HL-60 (cell line): ENCODE data around the gene MYO16.

Experiments
- DNase-seq, 2 experiments: peaks; one replicate each; pipeline ENCODE4 v3.0.0-alpha.2; 2010 to 2020; ENCODE audit warnings: low read depth in 1 of 2, low spot score in 1 of 2
- H3K27ac ChIP-seq: fragments of 250-450 bp; sonication (Bioruptor Pico); replicated peaks from 2 replicates; pipeline ENCODE4 v1.5.1; 2020; ENCODE audit warnings: mild to moderate bottlenecking, moderate library complexity
- H3K27me3 ChIP-seq: fragments of 250-450 bp; sonication (Bioruptor Pico); 2 replicates; pipeline ENCODE4 v1.5.1; 2021; ENCODE audit warnings: mild to moderate bottlenecking, moderate library complexity; ENCODE audit not compliant: insufficient read depth, poor library complexity, severe bottlenecking
- H3K4me3 ChIP-seq: replicated peaks from 2 replicates; pipeline ENCODE4 v1.5.1; 2011; ENCODE audit warnings: mild to moderate bottlenecking, control low read depth, low read length; ENCODE audit not compliant: insufficient read depth
- GABPA ChIP-seq: IDR thresholded peaks from 2 replicates; pipeline ENCODE4 v1.6.1; 2012; ENCODE audit warnings: low read depth
- POLR2AphosphoS5 ChIP-seq: IDR thresholded peaks from 2 replicates; pipeline ENCODE4 v1.6.1; 2012; ENCODE audit warnings: low read depth
- REST ChIP-seq: IDR thresholded peaks from 2 replicates; pipeline ENCODE4 v1.6.1; 2012; ENCODE audit warnings: low read depth; ENCODE audit not compliant: insufficient replicate concordance
- SPI1 ChIP-seq: IDR thresholded peaks from 2 replicates; pipeline ENCODE4 v1.6.1; 2012; ENCODE audit warnings: low read depth, mild to moderate bottlenecking, borderline replicate concordance
- TF ChIP-seq, protein P1 (sequence below): IDR thresholded peaks from one replicate; pipeline ENCODE4 v1.5.1; 2011; ENCODE audit warnings: low read length, control low read depth, inconsistent platforms; ENCODE audit not compliant: insufficient read depth

Gene MYO16

GRCh38 chr13:109231888-109232287 lies 602.5 kb downstream of the MYO16 start:
- no peak for DNase-seq
- Histone ChIP-seq H3K27me3 (no peaks in the 10 kb centered on the region), H3K4me3 (no peak overlapping the region), H3K27ac (no peak overlapping the region)
- no peak for TF ChIP-seq GABPA
- no peak for TF ChIP-seq REST
- TF ChIP-seq POLR2AphosphoS5, result no peak
- TF ChIP-seq, protein P1, sequence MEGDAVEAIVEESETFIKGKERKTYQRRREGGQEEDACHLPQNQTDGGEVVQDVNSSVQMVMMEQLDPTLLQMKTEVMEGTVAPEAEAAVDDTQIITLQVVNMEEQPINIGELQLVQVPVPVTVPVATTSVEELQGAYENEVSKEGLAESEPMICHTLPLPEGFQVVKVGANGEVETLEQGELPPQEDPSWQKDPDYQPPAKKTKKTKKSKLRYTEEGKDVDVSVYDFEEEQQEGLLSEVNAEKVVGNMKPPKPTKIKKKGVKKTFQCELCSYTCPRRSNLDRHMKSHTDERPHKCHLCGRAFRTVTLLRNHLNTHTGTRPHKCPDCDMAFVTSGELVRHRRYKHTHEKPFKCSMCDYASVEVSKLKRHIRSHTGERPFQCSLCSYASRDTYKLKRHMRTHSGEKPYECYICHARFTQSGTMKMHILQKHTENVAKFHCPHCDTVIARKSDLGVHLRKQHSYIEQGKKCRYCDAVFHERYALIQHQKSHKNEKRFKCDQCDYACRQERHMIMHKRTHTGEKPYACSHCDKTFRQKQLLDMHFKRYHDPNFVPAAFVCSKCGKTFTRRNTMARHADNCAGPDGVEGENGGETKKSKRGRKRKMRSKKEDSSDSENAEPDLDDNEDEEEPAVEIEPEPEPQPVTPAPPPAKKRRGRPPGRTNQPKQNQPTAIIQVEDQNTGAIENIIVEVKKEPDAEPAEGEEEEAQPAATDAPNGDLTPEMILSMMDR, result no peak
- no peak for TF ChIP-seq SPI1

DNA sequence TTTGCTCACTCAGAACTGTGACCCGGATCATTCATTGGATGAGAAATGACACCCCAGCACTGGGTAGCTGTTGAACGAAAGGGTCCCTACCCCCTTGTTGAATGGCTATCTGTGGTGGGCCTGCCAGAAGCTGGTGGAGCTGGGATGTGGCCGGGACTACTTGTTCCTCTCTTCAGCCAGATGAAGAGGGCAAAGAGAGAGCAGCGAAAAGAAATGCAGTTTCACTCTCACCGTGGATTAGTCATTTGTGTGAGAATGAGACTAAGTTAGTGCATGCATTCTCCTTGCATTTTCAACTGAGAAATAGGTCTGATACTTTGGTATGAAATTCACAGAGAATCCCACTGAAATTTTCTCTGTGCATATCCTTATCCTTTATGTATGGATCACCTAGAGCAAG lies 603.9 kb downstream of the MYO16 start:
- Histone ChIP-seq H3K27ac (no peak overlapping the region), H3K4me3 (no peak overlapping the region), H3K27me3 (no peaks in the 10 kb centered on the region)
- no peak for DNase-seq
- no peak for TF ChIP-seq REST
- TF ChIP-seq, protein P1, result no peak
- TF ChIP-seq GABPA, result no peak
- no peak for TF ChIP-seq SPI1
- TF ChIP-seq POLR2AphosphoS5, result no peak

- Histone ChIP-seq H3K27ac (no peak overlapping the region), H3K27me3 (no peaks in the 10 kb centered on the region)
- no peak for TF ChIP-seq REST
- TF ChIP-seq, protein P1, result no peak
- TF ChIP-seq SPI1, result no peak
- TF ChIP-seq POLR2AphosphoS5, result no peak
- TF ChIP-seq GABPA, result no peak
Observed at GRCh38 chr13:109235901-109236300, 606.5 kb downstream of the MYO16 start.

More at GRCh38 chr13:109235901-109236300, 606.5 kb downstream of the MYO16 start:
- no peak for DNase-seq
- H3K4me3 ChIP-seq, result no peak overlapping the region
